HepG2 (cell line): Measurements from ENCODE around the gene YIF1B. TPM values are rescaled to one million over a fixed set of nuclear protein-coding genes. Genes with fewer than 3 reads are reported as not detected.

Experiments used
- AHDC1 ChIP-seq: sonication (generic); formaldehyde crosslinking; IDR thresholded peaks from 2 replicates; pipeline ENCODE4 v1.5.1; 2020; ENCODE audit warnings: mild to moderate bottlenecking, missing genetic modification reagents, borderline replicate concordance
- DMAP1 ChIP-seq: IDR thresholded peaks from 2 replicates; pipeline ENCODE4 v1.6.1; 2016
- HINFP ChIP-seq: sonication (generic); formaldehyde crosslinking; IDR thresholded peaks from 2 replicates; pipeline ENCODE4 v1.4.0; 2020; ENCODE audit warnings: low read depth, mild to moderate bottlenecking, missing genetic modification reagents
- HNF1B ChIP-seq: sonication (generic); formaldehyde crosslinking; IDR thresholded peaks from 2 replicates; pipeline ENCODE4 v1.5.1; 2020; ENCODE audit warnings: mild to moderate bottlenecking, moderate library complexity, missing genetic modification reagents
- IKZF5 ChIP-seq: IDR thresholded peaks from 2 replicates; pipeline ENCODE4 v1.6.1; 2018; ENCODE audit warnings: missing genetic modification reagents, mild to moderate bottlenecking, missing compliant biosample characterization
- NR2F1 ChIP-seq, 2 experiments: fragments of 450-650 bp in 1 of 2; formaldehyde crosslinking in 1 of 2; IDR thresholded peaks; 2 replicates each; pipeline versions ENCODE4 v1.5.0 to v1.6.1; 2016 to 2020; ENCODE audit warnings: mild to moderate bottlenecking in 1 of 2, missing compliant biosample characterization in 1 of 2, missing genetic modification reagents in 1 of 2, moderate library complexity in 1 of 2
- THAP9 ChIP-seq: sonication (generic); formaldehyde crosslinking; IDR thresholded peaks from 2 replicates; pipeline ENCODE4; 2020; ENCODE audit warnings: missing genetic modification reagents, mild to moderate bottlenecking, borderline replicate concordance
- ZBTB33 ChIP-seq: sonication (generic); formaldehyde crosslinking; IDR thresholded peaks from 2 replicates; pipeline ENCODE4 v1.4.0; 2020; ENCODE audit warnings: missing genetic modification reagents
- ZNF256 ChIP-seq: sonication (generic); formaldehyde crosslinking; conservative IDR thresholded peaks from 2 replicates; pipeline ENCODE4 v1.4.0; 2020; ENCODE audit warnings: missing genetic modification reagents
- polyA plus RNA-seq, 8 experiments: library from polyadenylated mRNA; depleted of rRNA in 3 of 8; stranded (reverse) in 7 of 8; unstranded in 1 of 8; fragments of >200 nt; fragmentation: Illumina TruSeq in 4 of 8; extraction: Trizol in 4 of 8; gene quantifications; 2 replicates each; pipeline versions ENCODE4 v1.2.1 to v1.2.3, GENCODE V29; 2011 to 2016; ENCODE audit warnings: low read depth in 4 of 8, missing spikeins in 1 of 8, mixed read lengths in 1 of 8; ENCODE audit not compliant: insufficient read depth in 1 of 8
- total RNA-seq, 5 experiments: library from RNA; depleted of rRNA; stranded (reverse); fragments of >200 nt; fragmentation: Illumina TruSeq; extraction: Trizol; gene quantifications; 2 replicates each; pipeline ENCODE4 v1.2.3, GENCODE V29; 2016; ENCODE audit warnings: low read depth in 1 of 5

The YIF1B gene
- total and polyA plus RNA-seq, 2 of the 13 experiments (the other 11 are each of a cell fraction or from before 2014, with no cell fraction given) = 41.4 to 85.2 TPM

- TF ChIP-seq THAP9 = peak; percentile 29; the same call in 1 of the 2 replicates
- TF ChIP-seq NR2F1 (CRISPR knock-in tag; IDR thresholded peaks at IDR 0.05) = no peak
- no peak for TF ChIP-seq HNF1B
- TF ChIP-seq DMAP1 (CRISPR knock-in tag) = 0 out of 2 replicates have a peak, but pooled peaks have one; percentile 23
- no peak for TF ChIP-seq ZBTB33 (CRISPR knock-in tag)
- no peak for TF ChIP-seq AHDC1 (CRISPR knock-in tag)
- 0 out of 2 replicates have a peak, but pooled peaks have one; percentile 15 for TF ChIP-seq IKZF5 (CRISPR knock-in tag)
- no peak for TF ChIP-seq ZNF256
- no peak for TF ChIP-seq HINFP
Measured at GRCh38 chr19:38336638-38337359, 21.1 kb upstream of the YIF1B start (continued).
